ENCODE data around the gene KIT. TPM values are rescaled to one million over a fixed set of nuclear protein-coding genes. Genes with fewer than 3 reads are reported as not detected.
A peak's percentile ranks its signal among the peaks of the same experiment; 100 is the strongest.

KIT gene
- total and polyA plus RNA-seq, 2 donors (not counting 1 experiment from before 2014, with no cell fraction given): 0.50 to 19.9 TPM

- no peak overlapping the region for H3K9ac ChIP-seq (ENCODE audit: insufficient read depth, low read length)
- H3K9me3 ChIP-seq (ENCODE audit: control insufficient read depth, insufficient read depth, low read depth, low read length): no peaks in the 10 kb centered on the region
- no peaks in the 10 kb centered on the region for H3K36me3 ChIP-seq (ENCODE audit: control insufficient read depth, insufficient read depth, low read length)
- no peaks in the 10 kb centered on the region for H4K20me1 ChIP-seq (ENCODE audit: control insufficient read depth, extremely low read depth, insufficient read depth, low read length)
- TF ChIP-seq EZH2 (IDR thresholded peaks at IDR 0.05; ENCODE audit: low read length, missing control alignments): no peak
- no peak for TF ChIP-seq CTCF (conservative IDR thresholded peaks at IDR 0.05 in 1 of 2, IDR thresholded peaks at IDR 0.05 in 1 of 2; ENCODE audit: low read depth in 1 of 2, low read length in 2 of 2)
- no peak overlapping the region for H2AFZ ChIP-seq (ENCODE audit: low read length)
- no peak overlapping the region for H3K4me2 ChIP-seq (ENCODE audit: extremely low read depth, insufficient read depth, low read length)
- H3K27ac ChIP-seq (ENCODE audit: insufficient read depth, low read length): no peak overlapping the region
- DNase-seq (ENCODE audit: low read depth in 2 of 2): no peak
- H3K27me3 ChIP-seq (ENCODE audit: control insufficient read depth, insufficient read depth, low read length): peaks cover 15% of the 10 kb centered on the region
- H3K4me3 ChIP-seq (replicated peaks in 1 of 4; ENCODE audit: control extremely low read depth in 1 of 4, insufficient read depth in 1 of 4, low read depth in 3 of 4, low read length in 4 of 4): no peak overlapping the region
- peaks cover 4% of the 10 kb centered on the region for H3K79me2 ChIP-seq (ENCODE audit: control insufficient read depth, insufficient read depth, low read length)
- peaks cover 18% of the 10 kb centered on the region for H3K4me1 ChIP-seq (ENCODE audit: control insufficient read depth, extremely low read depth, insufficient read depth, low read length)
Observed at GRCh38 chr4:54660591-54660990, 2.8 kb downstream of the KIT start.

GRCh38 chr4:54661169-54661568 lies 3.4 kb downstream of the KIT start:
- Histone ChIP-seq H3K36me3 (ENCODE audit: control insufficient read depth, insufficient read depth, low read length) (no peaks in the 10 kb centered on the region), H3K27ac (ENCODE audit: insufficient read depth, low read length) (peak overlapping the region; percentile 63), H3K4me1 (ENCODE audit: control insufficient read depth, extremely low read depth, insufficient read depth, low read length) (peaks cover 18% of the 10 kb centered on the region), H3K9me3 (ENCODE audit: control insufficient read depth, insufficient read depth, low read depth, low read length) (no peaks in the 10 kb centered on the region), H3K4me3 (replicated peaks in 1 of 4; ENCODE audit: control extremely low read depth in 1 of 4, insufficient read depth in 1 of 4, low read depth in 3 of 4, low read length in 4 of 4) (no peak overlapping the region), H3K4me2 (ENCODE audit: extremely low read depth, insufficient read depth, low read length) (peak overlapping the region; percentile 27), H3K27me3 (ENCODE audit: control insufficient read depth, insufficient read depth, low read length) (peaks cover 15% of the 10 kb centered on the region), H4K20me1 (ENCODE audit: control insufficient read depth, extremely low read depth, insufficient read depth, low read length) (no peaks in the 10 kb centered on the region), H2AFZ (ENCODE audit: low read length) (no peak overlapping the region), H3K9ac (ENCODE audit: insufficient read depth, low read length) (no peak overlapping the region), H3K79me2 (ENCODE audit: control insufficient read depth, insufficient read depth, low read length) (peaks cover 4% of the 10 kb centered on the region)
- DNase-seq (ENCODE audit: low read depth in 2 of 2): peak in 1 of 2 donors; percentile 31
- TF ChIP-seq CTCF (conservative IDR thresholded peaks at IDR 0.05 in 1 of 2, IDR thresholded peaks at IDR 0.05 in 1 of 2; ENCODE audit: low read depth in 1 of 2, low read length in 2 of 2) (no peak), EZH2 (IDR thresholded peaks at IDR 0.05; ENCODE audit: low read length, missing control alignments) (no peak)

- Histone ChIP-seq H3K79me2 (ENCODE audit: control insufficient read depth, insufficient read depth, low read length) (peaks cover 4% of the 10 kb centered on the region), H3K4me2 (ENCODE audit: extremely low read depth, insufficient read depth, low read length) (peak overlapping the region; percentile 27), H3K27ac (ENCODE audit: insufficient read depth, low read length) (peak overlapping the region; percentile 63), H2AFZ (ENCODE audit: low read length) (no peak overlapping the region), H3K9ac (ENCODE audit: insufficient read depth, low read length) (no peak overlapping the region), H3K4me1 (ENCODE audit: control insufficient read depth, extremely low read depth, insufficient read depth, low read length) (peaks cover 18% of the 10 kb centered on the region), H3K36me3 (ENCODE audit: control insufficient read depth, insufficient read depth, low read length) (no peaks in the 10 kb centered on the region), H4K20me1 (ENCODE audit: control insufficient read depth, extremely low read depth, insufficient read depth, low read length) (no peaks in the 10 kb centered on the region), H3K9me3 (ENCODE audit: control insufficient read depth, insufficient read depth, low read depth, low read length) (no peaks in the 10 kb centered on the region), H3K27me3 (ENCODE audit: control insufficient read depth, insufficient read depth, low read length) (peaks cover 14% of the 10 kb centered on the region), H3K4me3 (replicated peaks in 1 of 4; ENCODE audit: control extremely low read depth in 1 of 4, insufficient read depth in 1 of 4, low read depth in 3 of 4, low read length in 4 of 4) (no peak overlapping the region)
- peak; percentile 50 to 69 for DNase-seq (ENCODE audit: low read depth in 2 of 2)
- TF ChIP-seq EZH2 (IDR thresholded peaks at IDR 0.05; ENCODE audit: low read length, missing control alignments) (no peak), CTCF (conservative IDR thresholded peaks at IDR 0.05 in 1 of 2, IDR thresholded peaks at IDR 0.05 in 1 of 2; ENCODE audit: low read depth in 1 of 2, low read length in 2 of 2) (no peak)
Observed at GRCh38 chr4:54661686-54662085, 3.9 kb downstream of the KIT start.
